Psoas muscle (tissue), 8 donors: ENCODE results near the gene RNH1. TPM values are rescaled to one million over a fixed set of nuclear protein-coding genes. Genes with fewer than 3 reads are reported as not detected.
A peak's percentile ranks its signal among the peaks of the same experiment; 100 is the strongest.

Experiments used
- ATAC-seq, 4 donors: fragments of 200-7000 bp; cut with Tn5 transposase; one replicate each; pipeline ENCODE4 v1.9.1; 2020; ENCODE audit warnings: moderate library complexity in 3 of 4, mild to moderate bottlenecking in 2 of 4
- DNase-seq, 2 donors: peaks; one replicate each; pipeline ENCODE4 v3.0.0-alpha.2; 2020
- H3K27ac ChIP-seq: fragments of 200-600 bp; one replicate; pipeline ENCODE4 v1.8.0; 2022
- H3K27me3 ChIP-seq, 3 donors: fragments of 200-600 bp in 1 of 3; one replicate each; pipeline versions ENCODE4 v1.6.1 to v1.8.0; 2013 to 2022; ENCODE audit warnings: low read length in 2 of 3, mild to moderate bottlenecking in 2 of 3, moderate library complexity in 1 of 3; ENCODE audit not compliant: insufficient read depth in 3 of 3
- H3K36me3 ChIP-seq, 2 donors: fragments of 200-600 bp in 1 of 2; one replicate each; pipeline versions ENCODE4 v1.6.1 to v1.8.0; 2013 to 2022; ENCODE audit warnings: low read depth in 1 of 2, mild to moderate bottlenecking in 1 of 2, moderate library complexity in 1 of 2; ENCODE audit not compliant: insufficient read depth in 1 of 2
- H3K4me1 ChIP-seq: fragments of 200-600 bp; one replicate; pipeline ENCODE4 v1.8.0; 2022
- H3K4me3 ChIP-seq: fragments of 200-600 bp; one replicate; pipeline ENCODE4 v1.8.0; 2022; ENCODE audit warnings: mild to moderate bottlenecking
- H3K9me3 ChIP-seq: fragments of 200-600 bp; one replicate; pipeline ENCODE4 v1.8.0; 2022
- WGBS, 3 donors: extraction: QIAGEN DNeasy Blood & Tissue Kit; methylation state at CpG; one replicate each; pipeline versions ENCODE4 v1.1.6 to v1.1.7; 2013; 5-methylcytosine and 5-hydroxymethylcytosine counted together
- intact Hi-C, 2 donors: fragments of 100-400 bp; cut with DNase I; formaldehyde crosslinking; loops; one replicate each; pipeline versions ENCODE4 v1.11.0 to v1.14.2; 2022
- polyA plus RNA-seq, 3 donors: library from polyadenylated mRNA; stranded (reverse); fragments of 200-250 nt; gene quantifications; one replicate each; pipeline ENCODE4 v1.2.3, GENCODE V29; 2013
- total RNA-seq, 4 donors: library from RNA; stranded (reverse); fragmentation: NEBNext Ultra II Directional in 2 of 4; extraction: Animal tissue kit (Norgen Biotek cat#: 25700) in 2 of 4; gene quantifications; one replicate each; pipeline versions ENCODE4 v1.2.1 to v1.2.4, GENCODE V29; 2021 to 2023
- TF ChIP-seq, protein P1 (sequence below): fragments of 200-600 bp; IDR thresholded peaks from one replicate; pipeline ENCODE4 v1.8.0; 2022; ENCODE audit warnings: antibody characterized with exemption
- donor health status: healthy with polysubstance abuse.
- donor health status: DM: no; HTN: no; CAD: no; lungs with moderate emphysema.
- donor health status: Bipolar disorder and iron deficiency.
- donor health status: healthy.
- donor health status: DM: yes; HTN: yes; CAD: no.
- donor health status: DM: no; HTN: no; CAD: no.
- donor health status: DM: no; HTN: no; CAD: no.
- donor health status: DM: yes; HTN: yes; CAD: no.

RNH1 gene
- total and polyA plus RNA-seq, 7 donors: 103 to 181 (median 106) TPM

DNA sequence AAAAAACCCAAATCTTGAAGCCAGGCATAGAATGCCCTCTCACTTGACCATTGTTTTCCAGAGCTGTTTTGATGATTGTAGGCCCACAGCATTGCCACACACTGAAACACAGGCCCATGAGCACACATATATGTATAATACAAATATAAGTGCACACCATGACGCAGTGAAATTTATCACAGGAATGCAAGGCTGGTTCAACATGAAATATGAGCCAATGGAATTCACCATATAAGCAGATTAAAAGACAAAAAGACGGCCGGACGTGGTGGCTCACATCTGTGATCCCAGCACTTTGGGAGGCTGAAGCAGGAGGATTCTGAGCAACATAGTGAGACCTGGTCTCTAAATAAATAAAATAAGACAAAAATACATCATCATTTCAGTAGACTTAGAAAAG, 9.4 kb upstream of the RNH1 start:
- peaks cover 6 to 36% of the 10 kb centered on the region in 2 donors for H3K36me3 ChIP-seq
- H3K27ac ChIP-seq: no peak overlapping the region
- TF ChIP-seq, protein P1, sequence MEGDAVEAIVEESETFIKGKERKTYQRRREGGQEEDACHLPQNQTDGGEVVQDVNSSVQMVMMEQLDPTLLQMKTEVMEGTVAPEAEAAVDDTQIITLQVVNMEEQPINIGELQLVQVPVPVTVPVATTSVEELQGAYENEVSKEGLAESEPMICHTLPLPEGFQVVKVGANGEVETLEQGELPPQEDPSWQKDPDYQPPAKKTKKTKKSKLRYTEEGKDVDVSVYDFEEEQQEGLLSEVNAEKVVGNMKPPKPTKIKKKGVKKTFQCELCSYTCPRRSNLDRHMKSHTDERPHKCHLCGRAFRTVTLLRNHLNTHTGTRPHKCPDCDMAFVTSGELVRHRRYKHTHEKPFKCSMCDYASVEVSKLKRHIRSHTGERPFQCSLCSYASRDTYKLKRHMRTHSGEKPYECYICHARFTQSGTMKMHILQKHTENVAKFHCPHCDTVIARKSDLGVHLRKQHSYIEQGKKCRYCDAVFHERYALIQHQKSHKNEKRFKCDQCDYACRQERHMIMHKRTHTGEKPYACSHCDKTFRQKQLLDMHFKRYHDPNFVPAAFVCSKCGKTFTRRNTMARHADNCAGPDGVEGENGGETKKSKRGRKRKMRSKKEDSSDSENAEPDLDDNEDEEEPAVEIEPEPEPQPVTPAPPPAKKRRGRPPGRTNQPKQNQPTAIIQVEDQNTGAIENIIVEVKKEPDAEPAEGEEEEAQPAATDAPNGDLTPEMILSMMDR: no peak
- DNase-seq (no peak), ATAC-seq (no peak)
- intact Hi-C loops: no loop called here
- H3K27me3 ChIP-seq: no peaks in the 10 kb centered on the region
- H3K9me3 ChIP-seq: no peaks in the 10 kb centered on the region
- no peak overlapping the region for H3K4me3 ChIP-seq
- WGBS, 3 donors: 67 to 78% (median 68%) methylated on average over 4 of the region's 4 CpGs
- H3K4me1 ChIP-seq: peaks cover 3% of the 10 kb centered on the region

DNA sequence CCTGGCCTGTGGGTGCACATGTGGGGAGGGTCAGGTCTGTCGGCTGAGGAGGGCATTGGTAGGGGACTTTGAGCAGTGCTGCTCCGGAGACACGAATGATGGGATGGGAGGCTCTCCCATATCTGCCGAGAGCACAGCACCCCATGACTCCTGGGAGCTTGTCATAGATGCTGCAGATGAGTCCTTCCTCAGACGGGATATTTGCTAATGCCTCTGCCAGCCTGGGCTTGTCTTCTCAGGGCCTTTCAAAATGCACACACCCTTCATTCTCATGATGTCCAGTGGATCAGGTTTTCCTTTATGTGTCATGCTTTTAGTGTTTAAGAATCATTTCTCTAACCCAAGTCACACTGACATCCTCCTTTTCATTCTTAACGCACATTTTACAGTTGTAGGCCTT, 8.1 kb upstream of the RNH1 start:
- intact Hi-C loops: no loop called here
- DNase-seq (no peak), ATAC-seq (no peak)
- H3K27ac ChIP-seq: no peak overlapping the region
- no peak overlapping the region for H3K4me3 ChIP-seq
- H3K4me1 ChIP-seq: peaks cover 3% of the 10 kb centered on the region
- H3K27me3 ChIP-seq: no peaks in the 10 kb centered on the region
- TF ChIP-seq, protein P1: no peak
- H3K36me3 ChIP-seq: peaks cover 6 to 46% of the 10 kb centered on the region in 2 donors
- 89 to 91% (median 90%) methylated on average over 6 of the region's 6 CpGs for WGBS, 3 donors
- no peaks in the 10 kb centered on the region for H3K9me3 ChIP-seq

DNA sequence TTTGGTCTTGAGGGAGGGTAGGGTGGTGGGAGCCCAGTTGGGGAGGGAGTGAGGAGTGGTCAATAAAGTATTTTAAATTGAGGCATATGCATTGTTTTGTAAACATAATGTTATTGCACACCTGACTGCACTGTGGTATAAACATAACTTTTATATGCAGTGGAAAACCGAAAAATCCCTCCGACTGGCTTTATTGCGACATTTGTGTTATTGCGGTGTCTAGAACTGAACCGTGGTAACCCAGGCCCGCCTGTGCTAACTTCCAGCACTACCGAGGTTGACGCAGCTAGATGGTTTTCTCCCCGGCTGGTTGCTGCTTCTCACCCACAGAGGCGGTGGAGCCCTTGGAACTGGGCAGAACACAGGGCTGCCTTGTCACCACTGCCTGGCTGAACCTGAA, 7.6 kb upstream of the RNH1 start:
- no peaks in the 10 kb centered on the region for H3K9me3 ChIP-seq
- no peaks in the 10 kb centered on the region for H3K27me3 ChIP-seq
- 92 to 94% (median 94%) methylated on average over 10 of the region's 10 CpGs for WGBS, 3 donors
- TF ChIP-seq, protein P1: no peak
- intact Hi-C loops: no loop called here
- peaks cover 3% of the 10 kb centered on the region for H3K4me1 ChIP-seq
- ATAC-seq (no peak), DNase-seq (peak in 1 of 2 donors; percentile 44)
- peaks cover 9 to 51% of the 10 kb centered on the region in 2 donors for H3K36me3 ChIP-seq
- H3K4me3 ChIP-seq: no peak overlapping the region
- H3K27ac ChIP-seq: no peak overlapping the region

DNA sequence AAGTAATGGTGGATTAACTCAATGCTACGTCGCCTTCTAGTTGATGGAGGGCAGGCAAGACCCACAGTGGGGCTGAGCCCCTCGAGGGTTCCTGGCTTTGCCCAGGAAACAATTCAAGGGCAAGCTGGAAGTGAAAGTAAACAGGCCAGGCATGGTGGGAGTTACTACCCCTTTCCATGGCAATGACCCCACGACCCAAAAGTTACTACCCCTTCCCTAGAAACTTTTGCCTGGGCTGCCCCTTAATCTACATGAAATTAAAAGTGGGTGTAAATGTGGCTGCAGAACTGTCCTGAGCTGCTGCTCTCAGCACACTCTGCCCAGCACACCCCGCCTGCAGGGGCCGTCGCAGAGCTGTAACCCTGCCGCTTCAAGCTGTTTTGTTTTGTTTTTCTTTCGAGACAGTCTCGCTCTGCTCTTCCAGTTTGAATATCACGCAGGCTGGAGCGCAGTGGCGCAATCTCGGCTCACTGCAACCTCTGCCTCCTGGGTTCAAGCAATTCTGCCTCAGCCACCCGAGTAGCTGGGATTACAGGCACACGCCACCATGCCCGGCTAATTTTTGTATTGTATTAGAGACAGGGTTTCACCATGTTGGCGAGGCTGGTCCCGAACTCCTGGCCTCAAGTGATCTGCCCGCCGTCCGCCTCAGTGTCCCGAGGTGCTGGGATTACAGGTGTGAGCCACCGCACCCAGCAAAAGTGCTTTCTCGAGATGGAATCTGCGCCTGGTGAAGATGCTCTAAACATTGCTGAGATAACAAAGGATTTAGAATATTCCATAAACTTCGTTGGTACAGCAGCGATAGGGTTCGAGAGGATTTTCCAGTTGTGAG, 5.9 kb upstream of the RNH1 start:
- intact Hi-C loops: no loop called here
- TF ChIP-seq, protein P1: no peak
- Histone ChIP-seq H3K36me3 (peaks cover 9 to 63% of the 10 kb centered on the region in 2 donors), H3K4me1 (no peaks in the 10 kb centered on the region), H3K27ac (no peak overlapping the region), H3K27me3 (no peaks in the 10 kb centered on the region), H3K9me3 (no peaks in the 10 kb centered on the region), H3K4me3 (no peak overlapping the region)
- ATAC-seq: no peak
- DNase-seq: no peak
- 92 to 95% (median 93%) methylated on average over 29 of the region's 29 CpGs for WGBS, 3 donors
